Neural cell (in vitro differentiated cells): ENCODE data around the gene PCCA. TPM values are rescaled to one million over a fixed set of nuclear protein-coding genes. Genes with fewer than 3 reads are reported as not detected.

Source experiments
- H2AFZ ChIP-seq: fragments of 200-600, 300-800 bp; sonication (generic), shearing (Covaris generic); 2 replicates; pipeline ENCODE4 v1.6.0; 2014; ENCODE audit warnings: low read depth, mild to moderate bottlenecking, antibody characterized with exemption, low read length, moderate library complexity
- H3F3A ChIP-seq: fragments of 200-600 bp; shearing (Covaris generic); 2 replicates; pipeline ENCODE4 v1.6.1; 2016; ENCODE audit warnings: mild to moderate bottlenecking, moderate library complexity, mixed read lengths, antibody characterized with exemption, low read length; ENCODE audit not compliant: insufficient read depth, poor library complexity, severe bottlenecking
- H3K27ac ChIP-seq: fragments of 200-600, 300-800 bp; sonication (generic), shearing (Covaris generic); 2 replicates; pipeline ENCODE4 v1.5.1; 2014; ENCODE audit warnings: mild to moderate bottlenecking, low read length, moderate library complexity
- H3K27me3 ChIP-seq: fragments of 300-800, 200-600 bp; sonication (generic), shearing (Covaris generic); 2 replicates; pipeline ENCODE4 v1.6.0; 2014; ENCODE audit warnings: mild to moderate bottlenecking, low read depth, low read length, moderate library complexity; ENCODE audit not compliant: insufficient read depth
- H3K36me3 ChIP-seq: fragments of 300-800, 200-600 bp; sonication (generic), shearing (Covaris generic); 2 replicates; pipeline ENCODE4 v1.5.1; 2014; ENCODE audit warnings: mild to moderate bottlenecking, antibody characterized with exemption, low read length, moderate library complexity; ENCODE audit not compliant: insufficient read depth
- H3K4me2 ChIP-seq: fragments of 300-800, 200-600 bp; sonication (generic), shearing (Covaris generic); 2 replicates; pipeline ENCODE4 v1.6.0; 2014; ENCODE audit warnings: mild to moderate bottlenecking, low read length
- H3K4me3 ChIP-seq: fragments of 300-800, 200-600 bp; sonication (generic), shearing (Covaris generic); 2 replicates; pipeline ENCODE4 v1.5.1; 2014; ENCODE audit warnings: mild to moderate bottlenecking, low read length, moderate library complexity
- H3K79me2 ChIP-seq: fragments of 200-600 bp; shearing (Covaris generic); replicated peaks from 2 replicates; pipeline ENCODE4 v1.6.0; 2014; ENCODE audit warnings: mild to moderate bottlenecking, low read length, moderate library complexity; ENCODE audit not compliant: insufficient read depth
- H3K9ac ChIP-seq: fragments of 300-800, 200-600 bp; sonication (generic), shearing (Covaris generic); 2 replicates; pipeline ENCODE4 v1.6.1; 2016; ENCODE audit warnings: mild to moderate bottlenecking, low read length, mixed read lengths
- H3K9me2 ChIP-seq: fragments of 200-600 bp; shearing (Covaris generic); 2 replicates; pipeline ENCODE4 v1.6.1; 2016; ENCODE audit warnings: mild to moderate bottlenecking, low read length, mixed read lengths; ENCODE audit not compliant: insufficient read depth
- H3K9me3 ChIP-seq: fragments of 200-600, 300-800 bp; sonication (generic), shearing (Covaris generic); 2 replicates; pipeline ENCODE4 v1.6.1; 2016; ENCODE audit warnings: mild to moderate bottlenecking, mixed run types, low read length, moderate library complexity, mixed read lengths
- H4K20me1 ChIP-seq: fragments of 200-600 bp; shearing (Covaris generic); 2 replicates; pipeline ENCODE4 v1.6.1; 2016; ENCODE audit warnings: mild to moderate bottlenecking, mixed run types; ENCODE audit not compliant: insufficient read depth
- EP300 ChIP-seq: fragments of 450-650 bp; conservative IDR thresholded peaks from 2 replicates; pipeline ENCODE4 v1.6.1; 2014; ENCODE audit warnings: antibody characterized with exemption, mild to moderate bottlenecking, moderate library complexity; ENCODE audit not compliant: poor library complexity, severe bottlenecking
- EZH2 ChIP-seq: fragments of 200-600, 300-800 bp; shearing (Covaris generic), sonication (generic); IDR thresholded peaks from 2 replicates; pipeline ENCODE4 v1.6.1; 2014; ENCODE audit warnings: antibody characterized with exemption, low read length, borderline replicate concordance, mild to moderate bottlenecking; ENCODE audit not compliant: insufficient read depth, poor library complexity, severe bottlenecking
- MXI1 ChIP-seq: fragments of 450-650 bp; conservative IDR thresholded peaks from 2 replicates; pipeline ENCODE4 v1.6.1; 2014; ENCODE audit warnings: antibody characterized with exemption, mild to moderate bottlenecking; ENCODE audit not compliant: poor library complexity, severe bottlenecking
- POLR2AphosphoS5 ChIP-seq: IDR thresholded peaks from 2 replicates; pipeline ENCODE4 v1.6.1; 2012
- RAD21 ChIP-seq: fragments of 450-650 bp; conservative IDR thresholded peaks from 2 replicates; pipeline ENCODE4 v1.6.1; 2014; ENCODE audit warnings: antibody characterized with exemption, mild to moderate bottlenecking, moderate library complexity
- REST ChIP-seq: IDR thresholded peaks from 2 replicates; pipeline ENCODE4 v1.6.1; 2012; ENCODE audit warnings: borderline replicate concordance
- SMC3 ChIP-seq: fragments of 450-650 bp; conservative IDR thresholded peaks from 2 replicates; pipeline ENCODE4 v1.6.1; 2014; ENCODE audit warnings: antibody characterized with exemption, mild to moderate bottlenecking, moderate library complexity; ENCODE audit not compliant: poor library complexity
- TAF1 ChIP-seq: IDR thresholded peaks from 2 replicates; pipeline ENCODE4 v1.6.1; 2012; ENCODE audit warnings: low read depth
- polyA plus RNA-seq: library from polyadenylated mRNA; depleted of rRNA; stranded (reverse); fragments of >200 nt; gene quantifications from 2 replicates; pipeline ENCODE4 v1.2.3, GENCODE V29; 2014
- TF ChIP-seq, protein P1 (sequence below): fragments of 450-650 bp; IDR thresholded peaks from 2 replicates; pipeline ENCODE4 v1.5.1; 2014; ENCODE audit warnings: antibody characterized with exemption, mild to moderate bottlenecking, moderate library complexity; ENCODE audit not compliant: poor library complexity, severe bottlenecking

The PCCA gene
- polyA plus RNA-seq, 1 donor from 2014 or later: 17.0 TPM

DNA sequence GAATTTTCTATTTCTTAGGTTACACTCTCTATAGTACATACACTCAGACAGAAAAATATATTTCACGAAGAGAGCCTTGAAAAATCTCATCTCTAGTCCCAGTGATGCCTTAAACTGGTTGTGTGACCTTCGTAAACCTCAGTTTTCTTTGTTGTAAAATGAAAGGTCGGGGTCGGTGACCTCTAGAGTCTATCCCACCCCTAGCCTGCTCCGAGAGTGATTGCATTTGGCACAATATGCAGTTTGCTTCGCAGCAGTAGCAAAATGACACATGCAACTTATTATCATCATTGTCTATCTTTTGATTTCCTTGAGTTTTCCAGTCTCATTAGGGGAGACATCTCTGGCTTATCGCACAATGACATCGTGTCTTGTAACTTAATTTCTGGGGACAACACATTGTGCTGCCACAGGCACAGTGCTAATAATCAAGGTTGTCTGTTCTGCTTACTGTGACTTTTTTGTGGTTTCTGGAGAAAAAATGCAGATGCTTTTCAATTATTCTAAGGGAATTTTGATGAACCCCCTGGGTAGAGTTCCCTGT is 384.7 kb downstream of the PCCA start:
- TF ChIP-seq RAD21: no peak
- TF ChIP-seq EP300: no peak
- TF ChIP-seq EZH2: no peak
- TF ChIP-seq MXI1: no peak
- TF ChIP-seq REST: no peak
- TF ChIP-seq TAF1: no peak
- no peak for TF ChIP-seq SMC3
- TF ChIP-seq, protein P1, sequence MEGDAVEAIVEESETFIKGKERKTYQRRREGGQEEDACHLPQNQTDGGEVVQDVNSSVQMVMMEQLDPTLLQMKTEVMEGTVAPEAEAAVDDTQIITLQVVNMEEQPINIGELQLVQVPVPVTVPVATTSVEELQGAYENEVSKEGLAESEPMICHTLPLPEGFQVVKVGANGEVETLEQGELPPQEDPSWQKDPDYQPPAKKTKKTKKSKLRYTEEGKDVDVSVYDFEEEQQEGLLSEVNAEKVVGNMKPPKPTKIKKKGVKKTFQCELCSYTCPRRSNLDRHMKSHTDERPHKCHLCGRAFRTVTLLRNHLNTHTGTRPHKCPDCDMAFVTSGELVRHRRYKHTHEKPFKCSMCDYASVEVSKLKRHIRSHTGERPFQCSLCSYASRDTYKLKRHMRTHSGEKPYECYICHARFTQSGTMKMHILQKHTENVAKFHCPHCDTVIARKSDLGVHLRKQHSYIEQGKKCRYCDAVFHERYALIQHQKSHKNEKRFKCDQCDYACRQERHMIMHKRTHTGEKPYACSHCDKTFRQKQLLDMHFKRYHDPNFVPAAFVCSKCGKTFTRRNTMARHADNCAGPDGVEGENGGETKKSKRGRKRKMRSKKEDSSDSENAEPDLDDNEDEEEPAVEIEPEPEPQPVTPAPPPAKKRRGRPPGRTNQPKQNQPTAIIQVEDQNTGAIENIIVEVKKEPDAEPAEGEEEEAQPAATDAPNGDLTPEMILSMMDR: no peak
- no peak for TF ChIP-seq POLR2AphosphoS5
- H3K36me3 ChIP-seq: no peaks in the 10 kb centered on the region
- no peaks in the 10 kb centered on the region for H4K20me1 ChIP-seq
- H3K9me2 ChIP-seq: no peaks in the 10 kb centered on the region
- no peaks in the 10 kb centered on the region for H3F3A ChIP-seq
- no peak overlapping the region for H3K4me2 ChIP-seq
- H3K27me3 ChIP-seq: no peaks in the 10 kb centered on the region
- no peak overlapping the region for H3K4me3 ChIP-seq
- no peak overlapping the region for H3K27ac ChIP-seq
- H3K79me2 ChIP-seq: no peaks in the 10 kb centered on the region
- H3K9ac ChIP-seq: no peak overlapping the region
- no peaks in the 10 kb centered on the region for H3K9me3 ChIP-seq
- H2AFZ ChIP-seq: no peak overlapping the region

GRCh38 chr13:100476963-100477362 is 388.1 kb downstream of the PCCA start:
- no peaks in the 10 kb centered on the region for H3K9me2 ChIP-seq
- H2AFZ ChIP-seq: no peak overlapping the region
- H4K20me1 ChIP-seq: no peaks in the 10 kb centered on the region
- H3K4me2 ChIP-seq: no peak overlapping the region
- H3K9ac ChIP-seq: no peak overlapping the region
- H3K27ac ChIP-seq: no peak overlapping the region
- no peaks in the 10 kb centered on the region for H3F3A ChIP-seq
- no peaks in the 10 kb centered on the region for H3K36me3 ChIP-seq
- H3K9me3 ChIP-seq: no peaks in the 10 kb centered on the region
- no peaks in the 10 kb centered on the region for H3K27me3 ChIP-seq
- no peak overlapping the region for H3K4me3 ChIP-seq
- H3K79me2 ChIP-seq: no peaks in the 10 kb centered on the region
- TF ChIP-seq RAD21: no peak
- no peak for TF ChIP-seq POLR2AphosphoS5
- TF ChIP-seq MXI1: no peak
- TF ChIP-seq, protein P1: no peak
- no peak for TF ChIP-seq TAF1
- TF ChIP-seq EZH2: no peak
- no peak for TF ChIP-seq EP300
